Motor neuron (in vitro differentiated cells): ENCODE measurements around the gene HOXC13. TPM values are rescaled to one million over a fixed set of nuclear protein-coding genes. Genes with fewer than 3 reads are reported as not detected.

Experiments
- ATAC-seq, 8 experiments: fragments of 200-7000 bp; cut with Tn5 transposase; replicated peaks in 6 of 8; 2 replicates each; pipeline ENCODE4 v1.8.0; 2021; ENCODE audit warnings: mild to moderate bottlenecking in 8 of 8, moderate library complexity in 8 of 8
- H3K27ac ChIP-seq, 2 donors: fragments of 250-450 bp; sonication (Bioruptor Pico); 2 replicates each; pipeline ENCODE4 v1.9.0; 2021; ENCODE audit warnings: antibody characterized with exemption in 2 of 2, mild to moderate bottlenecking in 2 of 2, moderate library complexity in 1 of 2
- H3K4me1 ChIP-seq, 2 donors: fragments of 250-450 bp; sonication (Bioruptor Pico); replicated peaks in 1 of 2; 2 replicates each; pipeline ENCODE4 v1.6.1; 2021; ENCODE audit warnings: antibody characterized with exemption in 2 of 2, mild to moderate bottlenecking in 2 of 2, moderate library complexity in 1 of 2
- H3K4me3 ChIP-seq, 5 donors: fragments of 250-450 bp; sonication (Bioruptor Pico); 2 replicates each; pipeline ENCODE4 v1.9.0; 2021; ENCODE audit warnings: antibody characterized with exemption in 5 of 5, mild to moderate bottlenecking in 5 of 5, moderate library complexity in 4 of 5
- WGBS, 10 experiments: fragments of 450-650 bp; shearing (Covaris generic); methylation state at CpG; one replicate each; pipeline ENCODE4 v1.0.0; 2022; 5-methylcytosine and 5-hydroxymethylcytosine counted together
- in situ Hi-C, 9 experiments: fragments of 400-800 bp; cut with MboI; loops; one replicate each; pipeline ENCODE4 v1.15.0; 2021; ENCODE audit warnings: low sequenced_read_pairs in 9 of 9, low pct_unique_long_range_greater_than_20kb in 2 of 9; ENCODE audit not compliant: unreplicated experiment in 9 of 9
- total RNA-seq, 8 experiments: library from RNA; unstranded; fragments of 300-600 nt; gene quantifications; 2 replicates each; pipeline versions ENCODE4 v1.2.3 to v1.2.4, GENCODE V29; 2022

The HOXC13 gene
- total RNA-seq, 8 experiments from 2014 or later: 0.05 to 4.7 (median 0.38) TPM; not detected in 2

DNA sequence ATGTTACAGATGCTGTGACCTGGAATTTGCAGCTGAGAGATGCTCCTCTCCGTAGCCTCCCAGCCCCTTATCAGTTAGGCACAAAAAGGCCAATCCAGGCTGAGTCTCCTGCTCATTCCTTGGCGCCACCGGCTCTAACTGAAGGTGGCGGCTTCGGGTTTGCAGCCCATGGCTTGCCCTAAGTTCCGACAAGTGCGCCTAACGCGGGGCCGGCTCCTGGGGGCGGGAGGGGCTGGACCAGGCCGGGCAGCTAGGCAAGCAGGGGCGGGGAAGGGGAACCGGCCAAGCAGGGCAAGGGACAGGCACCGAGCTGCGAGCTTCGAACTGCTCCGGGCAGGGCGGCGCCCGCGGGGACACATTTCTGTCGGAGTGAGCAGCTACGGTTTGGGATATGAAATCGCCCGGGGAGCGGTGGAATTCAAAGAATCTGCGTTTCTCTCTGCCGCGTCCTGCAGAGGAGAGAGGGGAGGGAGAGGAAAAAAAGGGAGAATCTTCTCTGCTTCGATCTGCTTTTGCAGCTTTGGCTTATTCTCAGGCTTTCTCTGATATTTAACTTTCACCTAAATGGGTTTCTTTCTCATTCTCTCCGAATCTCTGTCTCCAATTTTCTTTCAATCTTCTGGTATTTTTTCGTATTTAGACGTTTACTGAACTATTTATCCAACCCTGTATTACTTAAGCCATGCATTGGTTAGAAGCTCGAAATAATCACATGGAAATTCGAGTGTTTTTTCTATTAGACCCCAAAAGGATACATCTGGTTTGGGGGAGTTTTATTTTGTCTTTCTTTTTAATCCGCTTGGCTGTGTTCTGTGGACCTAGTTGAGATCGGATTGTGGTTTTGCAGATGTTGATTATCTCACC, 14.5 kb downstream of the HOXC13 start:
- 0 to 64% (median 6%) methylated on average over 4 to 20 of the region's 38 CpGs for WGBS, 10 experiments
- in situ Hi-C loops: no loop called here

DNA sequence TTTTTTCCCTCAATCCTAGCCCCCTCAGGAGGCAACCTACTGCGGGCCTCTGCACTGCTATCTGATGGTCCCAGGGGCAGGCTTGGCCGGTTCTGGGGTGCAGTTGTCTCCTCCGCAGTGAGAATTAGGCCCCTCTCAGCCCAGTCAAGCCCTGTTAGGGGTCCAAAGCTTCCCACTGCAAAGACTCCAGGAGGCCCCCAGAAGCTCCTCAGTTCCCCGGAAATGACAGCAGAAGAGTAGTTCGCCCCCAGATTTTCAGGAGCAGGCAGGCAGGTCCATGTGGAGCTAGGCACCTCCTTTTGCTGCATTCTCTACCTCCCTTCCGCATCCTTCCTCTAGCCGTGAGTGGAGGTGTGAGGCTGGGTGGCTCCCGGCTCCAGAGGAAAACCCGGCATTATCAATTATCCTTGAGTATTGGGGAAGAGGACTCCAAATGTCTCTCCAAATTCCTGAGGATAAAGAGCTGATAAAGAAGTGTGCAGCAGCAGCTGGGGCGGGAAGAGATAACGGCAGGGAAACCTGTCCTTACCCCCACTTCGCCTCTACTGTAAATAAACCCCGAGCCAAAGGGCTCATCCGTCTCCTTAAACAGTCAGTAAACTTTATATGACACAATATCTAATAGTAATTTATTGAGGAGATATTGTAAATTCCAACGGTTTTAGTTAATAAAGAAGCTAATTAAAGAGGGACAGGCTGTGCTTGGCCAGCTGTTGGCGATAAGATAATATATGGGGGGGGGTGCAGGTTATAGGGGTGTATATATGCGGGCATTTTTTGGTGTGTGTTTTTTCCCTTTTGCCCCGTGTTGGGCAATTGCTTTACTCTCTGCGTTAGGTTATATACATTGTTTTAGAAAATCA, 15.4 kb downstream of the HOXC13 start:
- Histone ChIP-seq H3K4me3 (no peak overlapping the region), H3K27ac (no peak overlapping the region), H3K4me1 (no peaks in the 10 kb centered on the region)
- in situ Hi-C loops: no loop called here
- 7 to 92% (median 11%) methylated on average over 3 to 14 of the region's 19 CpGs; no CpG with 5 or more reads in 3 of the 10 experiments for WGBS, 10 experiments
- ATAC-seq: no peak

More for the DNA sequence above, 14.5 kb downstream of the HOXC13 start:
- Histone ChIP-seq H3K4me3 (no peak overlapping the region), H3K27ac (no peak overlapping the region), H3K4me1 (no peaks in the 10 kb centered on the region)
- ATAC-seq: peak in 1 of 8 experiments; percentile 2

DNA sequence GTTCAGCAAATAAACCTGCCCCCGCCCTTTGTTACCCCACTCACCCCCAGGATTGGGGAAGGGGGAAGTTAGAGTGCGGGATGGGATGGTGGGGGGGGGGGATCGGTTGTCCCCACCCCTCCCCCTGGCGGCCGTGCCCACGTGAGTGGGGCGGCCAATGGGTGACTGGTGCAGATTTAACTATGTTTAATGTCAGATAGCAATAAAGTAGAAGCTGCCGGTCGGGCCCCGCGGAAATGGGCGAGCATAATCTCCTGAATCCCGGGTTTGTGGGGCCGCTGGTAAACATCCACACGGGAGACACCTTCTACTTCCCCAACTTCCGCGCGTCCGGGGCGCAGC, 16.0 kb downstream of the HOXC13 start, which contains the start of gene HOXC12:
HOXC12 (plus strand) TSS at position 210 of the 342 bp plus-strand sequence; CDS start at position 237, 27 bp downstream.
- ATAC-seq: peak in 1 of 8 experiments; percentile 60
- in situ Hi-C loops: no loop called here
- Histone ChIP-seq H3K27ac (no peak within 1 kb of the TSS), H3K4me3 (no peak within 1 kb of the TSS), H3K4me1 (no peaks in the 10 kb centered on the region)
- WGBS, 10 experiments: 6% methylated on average over 7 of the region's 20 CpGs; no CpG with 5 or more reads in 9 of the 10 experiments

DNA sequence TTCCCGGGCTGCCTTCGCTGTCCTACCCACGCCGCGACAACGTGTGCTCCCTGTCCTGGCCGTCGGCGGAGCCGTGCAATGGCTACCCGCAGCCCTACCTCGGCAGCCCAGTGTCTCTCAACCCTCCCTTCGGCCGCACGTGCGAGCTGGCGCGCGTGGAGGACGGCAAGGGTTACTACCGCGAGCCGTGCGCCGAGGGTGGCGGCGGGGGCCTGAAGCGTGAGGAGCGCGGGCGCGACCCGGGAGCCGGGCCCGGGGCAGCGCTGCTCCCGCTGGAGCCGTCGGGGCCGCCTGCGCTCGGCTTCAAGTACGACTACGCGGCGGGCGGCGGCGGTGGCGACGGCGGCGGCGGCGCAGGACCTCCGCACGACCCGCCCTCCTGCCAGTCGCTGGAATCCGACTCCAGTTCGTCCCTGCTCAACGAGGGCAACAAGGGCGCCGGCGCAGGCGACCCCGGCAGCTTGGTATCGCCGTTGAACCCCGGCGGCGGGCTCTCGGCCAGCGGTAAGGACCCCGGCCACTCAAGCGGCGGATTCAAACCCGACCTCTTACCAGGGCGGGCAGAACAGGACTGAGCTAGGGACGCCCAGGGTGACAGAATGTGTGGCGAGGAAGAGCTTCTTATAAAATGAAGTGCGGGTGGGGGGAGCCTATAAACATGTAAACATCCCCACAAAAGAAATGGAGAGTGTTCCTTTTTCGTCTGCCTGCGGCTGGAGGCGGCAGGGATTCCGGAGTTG, 16.6 kb downstream of the HOXC13 start:
- WGBS, 10 experiments: 0 to 12% (median 0%) methylated on average over 1 to 14 of the region's 86 CpGs; no CpG with 5 or more reads in 5 of the 10 experiments
- Histone ChIP-seq H3K4me3 (no peak overlapping the region), H3K27ac (no peak overlapping the region), H3K4me1 (no peaks in the 10 kb centered on the region)
- ATAC-seq: peak in 1 of 8 experiments; percentile 67
- in situ Hi-C loops: no loop called here

DNA sequence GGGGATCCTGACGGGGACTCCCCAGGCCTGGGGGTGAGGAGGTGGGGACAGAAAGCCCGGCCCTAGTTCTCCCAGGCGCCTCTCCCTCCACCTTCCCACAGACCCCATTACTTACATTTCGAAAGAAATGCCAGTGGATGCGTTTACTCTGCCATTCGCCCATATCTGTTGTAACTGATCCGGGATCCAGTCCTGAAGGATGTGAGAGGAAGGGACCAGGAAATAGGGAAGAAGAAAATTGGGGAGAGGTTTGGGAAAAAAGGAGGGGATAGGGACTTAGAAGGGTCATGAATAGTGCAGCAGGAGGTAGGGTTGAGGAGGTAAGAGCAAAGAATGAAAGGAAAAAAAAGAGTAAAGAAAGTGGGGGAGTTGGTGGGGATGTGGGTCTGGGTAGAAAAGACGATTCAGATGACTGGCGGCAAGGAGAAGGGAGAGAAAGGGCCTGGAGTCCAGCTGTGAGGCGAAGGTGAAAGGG, 17.2 kb downstream of the HOXC13 start:
- Histone ChIP-seq H3K4me1 (no peaks in the 10 kb centered on the region), H3K27ac (no peak overlapping the region), H3K4me3 (no peak overlapping the region)
- in situ Hi-C loops: no loop called here
- ATAC-seq: no peak
- 3 to 50% (median 13%) methylated on average over 2 to 9 of the region's 10 CpGs; no CpG with 5 or more reads in 1 of the 10 experiments for WGBS, 10 experiments

DNA sequence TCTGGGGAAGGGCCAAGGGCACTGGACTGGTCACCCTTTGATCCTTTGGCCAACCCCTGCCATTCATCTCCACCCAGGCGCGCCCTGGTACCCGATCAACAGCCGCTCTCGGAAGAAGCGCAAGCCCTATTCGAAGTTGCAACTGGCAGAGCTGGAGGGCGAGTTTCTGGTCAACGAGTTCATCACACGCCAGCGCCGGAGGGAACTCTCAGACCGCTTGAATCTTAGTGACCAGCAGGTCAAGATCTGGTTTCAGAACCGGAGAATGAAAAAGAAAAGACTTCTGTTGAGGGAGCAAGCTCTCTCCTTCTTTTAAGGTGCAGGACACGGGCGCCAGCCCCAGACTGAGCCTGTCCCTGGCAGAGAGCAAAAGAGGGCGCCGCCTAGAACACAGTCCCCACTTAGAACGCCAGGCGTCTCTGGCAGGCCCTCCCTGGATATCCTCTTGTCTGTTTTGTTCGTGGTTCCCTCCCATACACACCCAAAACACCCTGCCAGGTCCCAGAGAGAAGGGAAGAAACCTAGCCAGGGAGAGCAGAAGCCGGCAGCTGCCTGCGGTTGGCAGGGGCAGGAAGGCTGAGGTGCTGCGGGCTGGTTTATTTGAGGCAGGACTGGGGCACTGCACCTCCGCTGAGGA, 17.7 kb downstream of the HOXC13 start:
- no peak overlapping the region for H3K27ac ChIP-seq
- peak in 3 of 8 experiments; percentile 56 to 75 (median 71) for ATAC-seq
- no peak overlapping the region for H3K4me3 ChIP-seq
- WGBS, 10 experiments: 0 to 39% (median 10%) methylated on average over 1 to 20 of the region's 25 CpGs; no CpG with 5 or more reads in 2 of the 10 experiments
- in situ Hi-C loops: no loop called here
- peaks cover 0 to 3% of the 10 kb centered on the region in 2 donors for H3K4me1 ChIP-seq

DNA sequence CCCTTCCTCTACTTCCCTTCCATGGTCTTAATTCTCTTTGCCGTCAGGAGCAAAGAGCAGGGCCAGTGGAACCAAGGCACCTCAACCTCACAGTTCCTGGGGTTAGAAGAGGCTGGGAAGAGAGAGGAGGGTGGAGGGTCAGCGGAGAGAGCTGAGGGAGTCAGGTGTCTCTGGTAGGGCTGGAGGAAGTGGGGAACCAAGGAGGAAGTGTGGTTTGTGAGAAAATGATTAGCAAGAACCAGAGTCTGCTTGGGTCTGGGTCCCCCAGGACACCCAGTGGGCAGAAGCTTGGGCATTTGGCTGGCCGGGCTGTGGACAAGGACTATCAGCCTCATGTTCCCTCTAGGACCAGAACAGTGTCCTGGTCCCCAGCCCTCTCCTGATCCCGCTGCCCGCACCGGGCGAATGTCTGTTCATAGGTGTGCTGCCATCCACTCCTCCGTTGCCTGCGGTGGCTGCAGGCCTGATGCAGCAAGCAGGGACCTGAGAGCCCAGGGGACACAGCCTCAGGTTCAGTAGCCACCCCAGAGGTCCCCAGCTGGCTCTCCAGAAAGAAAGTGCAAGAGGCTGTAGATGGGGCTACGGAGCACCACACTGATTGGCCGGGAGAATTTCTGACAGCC, 18.4 kb downstream of the HOXC13 start:
- Histone ChIP-seq H3K4me3 (no peak overlapping the region), H3K27ac (no peak overlapping the region), H3K4me1 (peaks cover 0 to 3% of the 10 kb centered on the region in 2 donors)
- ATAC-seq: no peak
- in situ Hi-C loops: no loop called here
- WGBS, 10 experiments: 0 to 50% (median 19%) methylated on average over 1 to 4 of the region's 11 CpGs; no CpG with 5 or more reads in 3 of the 10 experiments

DNA sequence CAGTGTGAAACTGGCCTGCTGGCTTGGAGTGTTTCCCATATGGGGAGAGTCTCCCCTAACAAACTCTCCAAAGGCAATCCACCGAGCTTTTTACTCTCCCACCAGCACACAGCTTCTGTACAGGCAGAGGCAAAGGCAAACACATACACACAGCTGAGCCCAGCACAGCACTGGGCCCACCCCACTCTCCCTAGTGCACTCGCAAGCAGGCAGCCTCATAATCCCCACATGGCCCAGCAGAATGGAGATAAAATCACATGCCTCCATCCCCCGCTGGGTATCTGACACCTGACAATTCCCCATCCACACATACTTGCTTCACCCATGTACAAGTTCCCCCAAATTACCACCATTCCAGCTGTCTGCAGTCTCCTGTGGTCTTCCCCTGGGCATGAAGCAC, 19.5 kb downstream of the HOXC13 start:
- Histone ChIP-seq H3K4me3 (no peak overlapping the region), H3K27ac (no peak overlapping the region), H3K4me1 (peaks cover 0 to 3% of the 10 kb centered on the region in 2 donors)
- 0 to 100% (median 14%) methylated on average over 1 to 2 of the region's 3 CpGs; no CpG with 5 or more reads in 5 of the 10 experiments for WGBS, 10 experiments
- no peak for ATAC-seq
- in situ Hi-C loops: no loop called here

DNA sequence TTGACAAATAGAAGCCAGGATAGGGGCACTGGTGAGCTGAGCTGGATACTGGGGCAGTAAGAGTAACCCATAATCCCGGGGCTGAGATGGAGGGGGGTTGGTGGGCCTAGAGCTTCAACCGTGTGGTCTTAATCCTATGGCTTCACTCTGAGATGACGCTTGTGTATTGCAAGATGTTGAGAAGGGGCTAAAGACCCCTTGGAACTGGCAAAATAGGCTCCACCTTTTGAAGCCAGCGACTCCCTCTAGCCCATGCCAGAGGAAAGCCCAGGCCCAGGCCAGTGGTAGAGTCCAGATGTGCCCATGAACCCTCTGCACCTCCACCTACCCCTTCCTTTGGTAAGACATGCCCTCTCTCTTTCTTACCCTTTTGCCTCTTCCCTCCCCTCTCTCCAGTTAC, 20.7 kb downstream of the HOXC13 start:
- in situ Hi-C loops: no loop called here
- Histone ChIP-seq H3K27ac (no peak overlapping the region), H3K4me1 (peaks cover 0 to 3% of the 10 kb centered on the region in 2 donors), H3K4me3 (no peak overlapping the region)
- WGBS, 10 experiments: 0 to 20% (median 12%) methylated on average over 1 to 3 of the region's 4 CpGs; no CpG with 5 or more reads in 6 of the 10 experiments
- no peak for ATAC-seq

DNA sequence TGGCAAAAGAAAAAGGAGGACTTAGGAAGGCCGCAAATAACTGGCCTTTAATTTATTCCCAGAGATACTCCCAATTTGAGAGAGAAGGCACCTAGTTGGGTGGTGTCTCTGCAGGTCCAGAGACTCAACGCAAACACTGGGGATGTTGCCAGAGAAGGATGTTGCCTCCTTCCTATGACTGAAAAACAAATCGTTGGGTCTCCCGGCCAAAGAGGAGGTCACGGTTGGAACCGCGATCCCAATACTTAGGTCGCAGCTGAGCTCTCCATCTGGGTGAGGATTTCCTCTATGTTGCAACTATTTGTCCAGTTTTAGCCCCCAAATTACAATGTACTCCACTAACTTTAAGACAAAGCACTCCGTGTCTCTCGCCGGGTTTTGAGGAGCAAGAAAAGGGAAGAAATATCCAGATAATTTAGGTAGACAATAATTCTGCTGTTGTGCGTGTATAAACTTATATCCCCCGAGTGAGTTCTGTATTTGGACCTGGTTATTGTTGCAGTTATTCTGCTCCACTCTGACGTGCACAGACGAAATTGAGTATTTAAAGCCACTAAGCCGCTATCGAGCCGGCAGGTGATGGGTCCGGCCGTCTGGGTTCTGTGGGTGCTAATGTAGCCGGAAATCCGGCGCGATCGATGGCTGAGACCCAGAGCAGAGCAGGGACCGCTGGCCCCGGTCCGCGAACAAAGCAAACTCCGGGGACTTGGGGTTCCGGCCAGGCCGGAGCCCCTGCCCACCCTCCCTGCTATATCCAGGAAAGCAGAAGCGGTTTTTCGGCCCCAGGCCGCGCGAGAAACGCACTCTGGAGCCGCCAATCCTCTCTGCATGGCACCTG, 21.8 kb downstream of the HOXC13 start:
- Histone ChIP-seq H3K27ac (no peak overlapping the region), H3K4me1 (peaks cover 0 to 3% of the 10 kb centered on the region in 2 donors), H3K4me3 (no peak overlapping the region)
- in situ Hi-C loops: no loop called here
- WGBS, 10 experiments: 10 to 100% (median 26%) methylated on average over 4 to 26 of the region's 39 CpGs
- no peak for ATAC-seq
